H9 (cell line): ENCODE results near the gene ASXL3. TPM values are rescaled to one million over a fixed set of nuclear protein-coding genes. Genes with fewer than 3 reads are reported as not detected.

Experiments used
- DNase-seq: peaks from one replicate; pipeline ENCODE4 v3.0.0-alpha.2; 2017
- H2AFZ ChIP-seq: one replicate; pipeline ENCODE4 v1.6.1; 2013; ENCODE audit warnings: mild to moderate bottlenecking, low read length, control low read depth, moderate library complexity
- H2AK5ac ChIP-seq: 2 replicates; pipeline ENCODE4 v1.6.1; 2013; ENCODE audit warnings: low read length, control low read depth, mixed read lengths; ENCODE audit not compliant: insufficient read length
- H2BK120ac ChIP-seq: one replicate; pipeline ENCODE4 v1.6.1; 2013; ENCODE audit warnings: low read depth, mild to moderate bottlenecking, low read length, control low read depth, inconsistent platforms; ENCODE audit not compliant: poor library complexity, severe bottlenecking
- H2BK12ac ChIP-seq: 2 replicates; pipeline ENCODE4 v1.6.1; 2013; ENCODE audit warnings: low read length, control low read depth, mixed read lengths, low read depth; ENCODE audit not compliant: insufficient read length
- H2BK15ac ChIP-seq: 2 replicates; pipeline ENCODE4 v1.6.1; 2013; ENCODE audit warnings: low read depth, low read length, control low read depth
- H2BK20ac ChIP-seq: one replicate; pipeline ENCODE4 v1.6.1; 2013; ENCODE audit warnings: low read depth, mild to moderate bottlenecking, low read length, control low read depth, inconsistent platforms; ENCODE audit not compliant: poor library complexity, severe bottlenecking
- H2BK5ac ChIP-seq: 2 replicates; pipeline ENCODE4 v1.6.1; 2013; ENCODE audit warnings: low read length, control low read depth, mixed read lengths; ENCODE audit not compliant: insufficient read length
- H3K14ac ChIP-seq: 2 replicates; pipeline ENCODE4 v1.6.1; 2013; ENCODE audit warnings: low read length, control low read depth; ENCODE audit not compliant: insufficient read depth
- H3K18ac ChIP-seq: 2 replicates; pipeline ENCODE4 v1.6.1; 2013; ENCODE audit warnings: low read depth, mild to moderate bottlenecking, mixed read lengths, low read length, control low read depth; ENCODE audit not compliant: insufficient read length
- H3K23ac ChIP-seq: 2 replicates; pipeline ENCODE4 v1.6.1; 2013; ENCODE audit warnings: low read length, control low read depth, mixed read lengths, low read depth; ENCODE audit not compliant: insufficient read length
- H3K23me2 ChIP-seq: 2 replicates; pipeline ENCODE4 v1.6.1; 2013; ENCODE audit warnings: low read depth, mild to moderate bottlenecking, mixed read lengths, low read length, control low read depth; ENCODE audit not compliant: insufficient read length, poor library complexity, severe bottlenecking
- H3K27ac ChIP-seq: 2 replicates; pipeline ENCODE4 v1.5.1; 2013; ENCODE audit warnings: low read length, control low read depth, mixed read lengths, low read depth; ENCODE audit not compliant: insufficient read length
- H3K27me3 ChIP-seq: 2 replicates; pipeline ENCODE4 v1.6.1; 2013; ENCODE audit warnings: low read length, control low read depth, inconsistent platforms; ENCODE audit not compliant: insufficient read depth
- H3K4ac ChIP-seq: 2 replicates; pipeline ENCODE4 v1.6.1; 2013; ENCODE audit warnings: low read depth, mild to moderate bottlenecking, control low read depth, inconsistent platforms, low read length, moderate library complexity
- H3K4me1 ChIP-seq: 2 replicates; pipeline ENCODE4 v1.6.1; 2013; ENCODE audit warnings: low read length, control low read depth, inconsistent platforms; ENCODE audit not compliant: insufficient read depth
- H3K4me2 ChIP-seq: 2 replicates; pipeline ENCODE4 v1.6.1; 2013; ENCODE audit warnings: low read length, control low read depth, mixed read lengths; ENCODE audit not compliant: insufficient read length, insufficient read depth
- H3K56ac ChIP-seq: 2 replicates; pipeline ENCODE4 v1.6.1; 2013; ENCODE audit warnings: low read depth, mild to moderate bottlenecking, mixed read lengths, low read length, control low read depth; ENCODE audit not compliant: insufficient read length
- H3K79me1 ChIP-seq: 2 replicates; pipeline ENCODE4 v1.6.1; 2013; ENCODE audit warnings: low read depth, mild to moderate bottlenecking, moderate library complexity, low read length, control low read depth, inconsistent platforms; ENCODE audit not compliant: insufficient read depth, poor library complexity, severe bottlenecking
- H3K79me2 ChIP-seq: 2 replicates; pipeline ENCODE4 v1.6.1; 2013; ENCODE audit warnings: low read length, control low read depth, inconsistent platforms; ENCODE audit not compliant: insufficient read depth
- H3K9ac ChIP-seq: 2 replicates; pipeline ENCODE4 v1.6.1; 2013; ENCODE audit warnings: low read length, control low read depth, mixed read lengths; ENCODE audit not compliant: insufficient read length; ENCODE audit errors: extremely low read depth
- H3K9me3 ChIP-seq: one replicate; pipeline ENCODE4 v1.6.1; 2013; ENCODE audit warnings: low read depth, low read length, inconsistent platforms; ENCODE audit not compliant: control insufficient read depth
- H3T11ph ChIP-seq: one replicate; pipeline ENCODE4 v1.6.1; 2013; ENCODE audit warnings: mild to moderate bottlenecking, low read length, control low read depth, inconsistent platforms
- H4K20me1 ChIP-seq: one replicate; pipeline ENCODE4 v1.6.1; 2013; ENCODE audit not compliant: control insufficient read depth, insufficient read length, insufficient read depth
- H4K5ac ChIP-seq: 2 replicates; pipeline ENCODE4 v1.6.1; 2013; ENCODE audit warnings: low read depth, mild to moderate bottlenecking, mixed read lengths, low read length, control low read depth; ENCODE audit not compliant: insufficient read length
- H4K8ac ChIP-seq: replicated peaks from 2 replicates; pipeline ENCODE4 v1.6.1; 2013; ENCODE audit warnings: low read length, control low read depth, mixed read lengths, low read depth; ENCODE audit not compliant: insufficient read length
- H4K91ac ChIP-seq: 2 replicates; pipeline ENCODE4 v1.6.1; 2013; ENCODE audit warnings: low read depth, mild to moderate bottlenecking, moderate library complexity, mixed read lengths, low read length, control low read depth; ENCODE audit not compliant: insufficient read length
- H3K27ac Mint-ChIP-seq, 3 experiments: 2 replicates in 2 of 3; 3 replicates in 1 of 3; pipeline ENCODE4 v1.8.0; 2020 to 2021; ENCODE audit warnings: mixed read lengths in 3 of 3, mild to moderate bottlenecking in 1 of 3, moderate library complexity in 1 of 3
- H3K27me3 Mint-ChIP-seq: 2 replicates; pipeline ENCODE4 v1.8.0; 2021; ENCODE audit warnings: low read depth, mild to moderate bottlenecking, moderate library complexity, mixed read lengths
- H3K36me3 Mint-ChIP-seq, 3 experiments: 2 replicates in 2 of 3; 3 replicates in 1 of 3; pipeline ENCODE4 v1.8.0; 2020 to 2021; ENCODE audit warnings: low read depth in 3 of 3, mixed read lengths in 3 of 3; ENCODE audit not compliant: insufficient read depth in 1 of 3
- H3K4me1 Mint-ChIP-seq, 2 experiments: 2 replicates each; pipeline ENCODE4 v1.8.0; 2020; ENCODE audit warnings: mixed read lengths in 2 of 2
- H3K4me3 Mint-ChIP-seq, 2 experiments: 2 replicates in 1 of 2; 3 replicates in 1 of 2; pipeline ENCODE4 v1.8.0; 2020 to 2021; ENCODE audit warnings: mild to moderate bottlenecking in 2 of 2, mixed read lengths in 2 of 2, moderate library complexity in 1 of 2
- H3K9me3 Mint-ChIP-seq, 2 experiments: 2 replicates in 1 of 2; 3 replicates in 1 of 2; pipeline ENCODE4 v1.8.0; 2020; ENCODE audit warnings: mild to moderate bottlenecking in 2 of 2, mixed read lengths in 2 of 2, moderate library complexity in 1 of 2
- WGBS: extraction: QIAGEN DNeasy Blood & Tissue Kit; methylation state at CpG from one replicate; pipeline ENCODE4 v1.1.7; 2013; ENCODE audit warnings: missing lambda C conversion rate, low lambda C conversion rate, mixed read lengths; ENCODE audit not compliant: insufficient read length; ENCODE audit errors: extremely low coverage; 5-methylcytosine and 5-hydroxymethylcytosine counted together
- total RNA-seq: library from RNA; stranded (reverse); gene quantifications from 2 replicates; pipeline ENCODE4 v1.2.1, GENCODE V29; 2021
- TF ChIP-seq, protein P1 (sequence below): fragments of 200-600 bp; sonication (generic); conservative IDR thresholded peaks from 3 replicates; pipeline ENCODE4 v1.8.0; 2021; ENCODE audit warnings: antibody characterized with exemption, mild to moderate bottlenecking

ASXL3 gene
- total RNA-seq, 1 experiment from 2014 or later: 0.35 TPM

DNA sequence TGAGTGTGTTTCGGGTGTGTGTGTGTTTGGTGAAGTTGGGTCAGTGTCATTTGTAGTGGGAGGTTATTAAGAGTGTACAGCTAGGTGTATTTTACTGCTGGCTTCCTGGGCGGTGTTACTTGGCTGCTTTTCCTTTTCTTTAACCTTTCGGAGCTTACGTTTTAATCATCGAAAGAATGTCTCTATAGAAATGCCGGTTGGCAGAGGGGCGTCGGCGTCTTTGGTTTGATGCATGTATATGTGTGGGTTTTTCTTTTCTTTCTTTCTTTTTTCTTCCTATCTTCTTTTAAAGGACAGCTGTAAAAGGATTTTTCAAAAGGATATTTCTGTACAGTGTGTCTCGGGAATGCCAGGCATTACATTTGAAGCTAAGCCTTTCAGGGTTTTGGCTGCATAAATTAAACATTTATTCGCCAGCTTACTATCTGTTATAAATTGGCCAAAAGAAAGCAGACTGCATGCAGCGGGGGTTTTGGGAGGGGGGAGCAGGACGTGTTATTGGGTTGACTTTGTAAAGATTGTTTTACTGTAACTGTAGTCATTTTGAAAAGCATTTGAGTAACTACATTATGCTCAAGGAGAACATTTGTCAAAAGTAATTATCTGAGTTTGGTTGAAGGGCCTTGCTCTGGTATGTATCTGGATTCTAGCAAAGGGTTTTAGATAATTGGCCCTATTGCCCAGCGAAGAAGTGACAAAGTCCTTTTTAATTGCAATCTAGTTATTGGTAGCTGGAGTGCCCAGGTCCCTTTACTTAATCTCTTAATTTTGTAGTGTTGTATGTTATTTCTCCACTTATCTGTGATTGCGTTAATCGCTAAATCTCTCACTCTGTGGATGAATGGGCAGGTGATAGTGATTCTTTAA is 1.6 kb downstream of the ASXL3 start:
- peaks cover 0 to 4% of the 10 kb centered on the region in 2 experiments; a peak in 3 of 5 replicates for H3K9me3 Mint-ChIP-seq
- Histone ChIP-seq H2BK5ac (no peak overlapping the region), H4K20me1 (no peaks in the 10 kb centered on the region), H2BK12ac (no peak overlapping the region), H2AFZ (no peak overlapping the region), H3K4ac (no peak overlapping the region), H2BK20ac (no peak overlapping the region), H4K91ac (no peak overlapping the region), H3K4me2 (peak overlapping the region; percentile 97), H3T11ph (no peak overlapping the region), H3K27ac (no peak overlapping the region), H3K79me2 (no peaks in the 10 kb centered on the region), H3K4me1 (peaks cover 7% of the 10 kb centered on the region; the same call in 1 of the 2 replicates), H2BK15ac (no peak overlapping the region), H2AK5ac (no peak overlapping the region), H3K23me2 (peaks cover 9% of the 10 kb centered on the region), H2BK120ac (no peak overlapping the region), H3K27me3 (peaks cover 5% of the 10 kb centered on the region; the same call in 1 of the 2 replicates), H4K5ac (peak overlapping the region; percentile 94), H3K14ac (no peak overlapping the region), H4K8ac (peak overlapping the region; percentile 91), H3K9ac (peak overlapping the region; percentile 62), H3K56ac (no peak overlapping the region), H3K9me3 (no peaks in the 10 kb centered on the region), H3K23ac (peak overlapping the region; percentile 55), H3K79me1 (no peaks in the 10 kb centered on the region), H3K18ac (no peak overlapping the region)
- no peak overlapping the region for H3K27ac Mint-ChIP-seq
- DNase-seq: no peak
- no peak overlapping the region for H3K4me3 Mint-ChIP-seq
- TF ChIP-seq, protein P1, sequence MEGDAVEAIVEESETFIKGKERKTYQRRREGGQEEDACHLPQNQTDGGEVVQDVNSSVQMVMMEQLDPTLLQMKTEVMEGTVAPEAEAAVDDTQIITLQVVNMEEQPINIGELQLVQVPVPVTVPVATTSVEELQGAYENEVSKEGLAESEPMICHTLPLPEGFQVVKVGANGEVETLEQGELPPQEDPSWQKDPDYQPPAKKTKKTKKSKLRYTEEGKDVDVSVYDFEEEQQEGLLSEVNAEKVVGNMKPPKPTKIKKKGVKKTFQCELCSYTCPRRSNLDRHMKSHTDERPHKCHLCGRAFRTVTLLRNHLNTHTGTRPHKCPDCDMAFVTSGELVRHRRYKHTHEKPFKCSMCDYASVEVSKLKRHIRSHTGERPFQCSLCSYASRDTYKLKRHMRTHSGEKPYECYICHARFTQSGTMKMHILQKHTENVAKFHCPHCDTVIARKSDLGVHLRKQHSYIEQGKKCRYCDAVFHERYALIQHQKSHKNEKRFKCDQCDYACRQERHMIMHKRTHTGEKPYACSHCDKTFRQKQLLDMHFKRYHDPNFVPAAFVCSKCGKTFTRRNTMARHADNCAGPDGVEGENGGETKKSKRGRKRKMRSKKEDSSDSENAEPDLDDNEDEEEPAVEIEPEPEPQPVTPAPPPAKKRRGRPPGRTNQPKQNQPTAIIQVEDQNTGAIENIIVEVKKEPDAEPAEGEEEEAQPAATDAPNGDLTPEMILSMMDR: no peak
- H3K4me1 Mint-ChIP-seq: peaks cover 24 to 37% of the 10 kb centered on the region in 2 experiments
- H3K36me3 Mint-ChIP-seq: no peaks in the 10 kb centered on the region
- peaks cover 18% of the 10 kb centered on the region for H3K27me3 Mint-ChIP-seq
- WGBS: no CpG with 5 or more reads among the region's 16 CpGs
